Chondrocyte (in vitro differentiated cells): ENCODE data around the gene TDRD15. TPM values are rescaled to one million over a fixed set of nuclear protein-coding genes. Genes with fewer than 3 reads are reported as not detected.
"Not testable (repeated sequence)": the region's sequence is repeated elsewhere in the genome, so short reads cannot be mapped to it uniquely, and the experiment has no call there.

ENCODE experiments used
- DNase-seq: peaks from one replicate; pipeline ENCODE4 v3.0.0; 2021; ENCODE audit warnings: mixed read lengths, low spot score
- H3K27ac Mint-ChIP-seq: one replicate; pipeline ENCODE4 v1.8.0; 2021; ENCODE audit warnings: mild to moderate bottlenecking, moderate library complexity, mixed read lengths; ENCODE audit not compliant: unreplicated experiment
- H3K27me3 Mint-ChIP-seq: 2 replicates; pipeline ENCODE4 v1.8.0; 2021; ENCODE audit warnings: low read depth, mixed read lengths
- H3K36me3 Mint-ChIP-seq: 2 replicates; pipeline ENCODE4 v1.8.0; 2021; ENCODE audit warnings: low read depth, mixed read lengths
- H3K4me1 Mint-ChIP-seq: 2 replicates; pipeline ENCODE4 v1.8.0; 2021; ENCODE audit warnings: low read depth, mild to moderate bottlenecking, mixed read lengths
- H3K4me3 Mint-ChIP-seq: one replicate; pipeline ENCODE4 v1.8.0; 2021; ENCODE audit warnings: mild to moderate bottlenecking, moderate library complexity, mixed read lengths; ENCODE audit not compliant: unreplicated experiment
- H3K9me3 Mint-ChIP-seq: 2 replicates; pipeline ENCODE4 v1.8.0; 2021; ENCODE audit warnings: low read depth, mixed read lengths
- total RNA-seq: library from RNA; stranded (reverse); gene quantifications from 3 replicates; pipeline ENCODE4 v1.2.1, GENCODE V29; 2021
- TF ChIP-seq, protein P1 (sequence below): fragments of 200-600 bp; sonication (generic); IDR thresholded peaks from 2 replicates; pipeline ENCODE4 v1.5.0; 2021; ENCODE audit warnings: antibody characterized with exemption, mild to moderate bottlenecking, moderate library complexity

TDRD15 gene
- total RNA-seq, 1 donor from 2014 or later, result 0.12 TPM

DNA sequence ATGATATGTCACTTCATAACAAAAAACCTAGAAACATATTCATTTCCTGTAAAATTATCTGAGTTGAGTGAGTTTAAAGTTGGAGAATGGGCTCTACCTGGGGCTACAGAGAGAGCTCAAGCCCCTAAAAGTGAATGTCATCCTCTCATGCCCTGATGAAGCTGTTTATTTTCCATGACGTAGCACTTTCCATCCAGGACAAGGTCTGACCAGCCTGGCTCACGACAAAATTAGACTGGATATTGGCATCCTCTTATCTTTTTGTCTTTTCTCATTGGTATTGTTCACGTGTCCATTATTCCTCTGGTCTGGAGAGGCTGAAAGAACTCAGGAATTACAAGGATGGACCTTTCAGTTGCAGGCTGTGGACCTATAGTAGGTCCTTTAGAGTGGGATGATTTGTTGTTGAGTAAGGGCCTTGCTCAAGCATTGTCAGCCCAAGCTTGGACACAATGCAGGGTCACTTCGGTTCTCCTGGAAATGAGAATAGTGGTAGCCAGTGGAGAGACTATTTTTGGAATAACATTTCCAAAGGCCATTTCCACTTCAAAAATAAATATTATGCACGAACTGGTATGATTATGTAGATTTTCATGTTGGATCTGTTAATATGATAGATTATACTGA lies 24.4 kb upstream of the TDRD15 start:
- Mint-ChIP-seq H3K27me3 (peaks cover 23% of the 10 kb centered on the region), H3K4me1 (no peaks in the 10 kb centered on the region), H3K27ac (no peak overlapping the region), H3K9me3 (no peaks in the 10 kb centered on the region), H3K36me3 (no peaks in the 10 kb centered on the region), H3K4me3 (no peak overlapping the region)
- TF ChIP-seq, protein P1, sequence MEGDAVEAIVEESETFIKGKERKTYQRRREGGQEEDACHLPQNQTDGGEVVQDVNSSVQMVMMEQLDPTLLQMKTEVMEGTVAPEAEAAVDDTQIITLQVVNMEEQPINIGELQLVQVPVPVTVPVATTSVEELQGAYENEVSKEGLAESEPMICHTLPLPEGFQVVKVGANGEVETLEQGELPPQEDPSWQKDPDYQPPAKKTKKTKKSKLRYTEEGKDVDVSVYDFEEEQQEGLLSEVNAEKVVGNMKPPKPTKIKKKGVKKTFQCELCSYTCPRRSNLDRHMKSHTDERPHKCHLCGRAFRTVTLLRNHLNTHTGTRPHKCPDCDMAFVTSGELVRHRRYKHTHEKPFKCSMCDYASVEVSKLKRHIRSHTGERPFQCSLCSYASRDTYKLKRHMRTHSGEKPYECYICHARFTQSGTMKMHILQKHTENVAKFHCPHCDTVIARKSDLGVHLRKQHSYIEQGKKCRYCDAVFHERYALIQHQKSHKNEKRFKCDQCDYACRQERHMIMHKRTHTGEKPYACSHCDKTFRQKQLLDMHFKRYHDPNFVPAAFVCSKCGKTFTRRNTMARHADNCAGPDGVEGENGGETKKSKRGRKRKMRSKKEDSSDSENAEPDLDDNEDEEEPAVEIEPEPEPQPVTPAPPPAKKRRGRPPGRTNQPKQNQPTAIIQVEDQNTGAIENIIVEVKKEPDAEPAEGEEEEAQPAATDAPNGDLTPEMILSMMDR, result no peak
- DNase-seq, result no peak

DNA sequence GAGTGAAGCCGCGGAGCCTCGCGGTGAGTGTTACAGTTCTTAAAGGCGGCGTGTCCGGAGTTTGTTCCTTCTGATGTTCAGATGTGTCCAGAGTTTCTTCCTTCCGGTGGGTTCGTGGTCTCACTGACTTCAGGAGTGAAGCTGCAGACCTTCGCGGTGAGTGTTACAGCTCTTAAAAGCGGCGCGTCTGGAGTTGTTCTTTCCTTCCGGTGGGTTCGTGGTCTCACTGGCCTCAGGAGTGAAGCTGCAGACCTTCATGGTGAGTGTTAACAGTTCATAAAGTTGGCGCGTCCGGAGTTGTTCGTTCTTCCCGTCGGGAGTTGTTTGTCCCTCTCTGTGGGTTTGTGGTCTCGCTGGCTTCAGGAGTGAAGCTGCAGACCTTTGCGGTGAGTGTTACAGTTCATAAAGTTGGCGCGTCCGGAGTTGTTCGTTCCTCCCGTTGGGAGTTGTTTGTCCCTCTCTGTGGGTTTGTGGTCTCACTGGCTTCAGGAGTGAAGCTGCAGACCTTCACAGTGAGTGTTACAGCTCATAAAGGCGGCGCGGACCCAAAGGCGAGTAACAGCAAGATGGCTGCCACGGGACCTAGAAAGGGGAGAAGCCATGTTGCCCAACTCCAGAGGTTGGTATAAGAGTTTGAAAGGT lies 22.1 kb upstream of the TDRD15 start:
- not testable (repeated sequence) for H3K9me3 Mint-ChIP-seq, DNase-seq, H3K4me3 Mint-ChIP-seq, H3K27ac Mint-ChIP-seq, H3K36me3 Mint-ChIP-seq, H3K4me1 Mint-ChIP-seq
- H3K27me3 Mint-ChIP-seq, result peaks cover 24% of the 10 kb centered on the region

DNA sequence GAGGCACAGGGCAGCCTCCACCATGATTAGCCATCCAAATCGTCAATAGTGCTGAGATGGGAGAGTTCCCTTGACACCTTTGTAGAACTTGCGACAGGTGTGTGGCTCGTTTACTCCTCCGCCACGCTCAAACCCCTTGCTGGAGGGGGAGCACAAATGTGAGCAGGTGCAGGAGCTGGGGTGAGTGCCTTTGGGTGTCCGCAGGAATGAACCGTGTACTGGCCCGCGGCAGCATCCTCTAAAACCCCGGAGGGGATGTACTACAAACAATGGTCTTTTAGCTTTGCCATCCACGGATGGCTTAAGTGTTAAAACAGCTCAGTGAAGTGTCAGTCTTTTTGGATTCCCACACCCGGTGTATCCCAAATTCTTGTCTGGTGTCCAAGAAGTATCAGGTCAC lies 21.4 kb upstream of the TDRD15 start:
- no peak for DNase-seq
- Mint-ChIP-seq H3K9me3 (no peaks in the 10 kb centered on the region), H3K27ac (no peak overlapping the region), H3K27me3 (peaks cover 28% of the 10 kb centered on the region), H3K36me3 (no peaks in the 10 kb centered on the region), H3K4me3 (no peak overlapping the region), H3K4me1 (no peaks in the 10 kb centered on the region)
- TF ChIP-seq, protein P1, result no peak

DNA sequence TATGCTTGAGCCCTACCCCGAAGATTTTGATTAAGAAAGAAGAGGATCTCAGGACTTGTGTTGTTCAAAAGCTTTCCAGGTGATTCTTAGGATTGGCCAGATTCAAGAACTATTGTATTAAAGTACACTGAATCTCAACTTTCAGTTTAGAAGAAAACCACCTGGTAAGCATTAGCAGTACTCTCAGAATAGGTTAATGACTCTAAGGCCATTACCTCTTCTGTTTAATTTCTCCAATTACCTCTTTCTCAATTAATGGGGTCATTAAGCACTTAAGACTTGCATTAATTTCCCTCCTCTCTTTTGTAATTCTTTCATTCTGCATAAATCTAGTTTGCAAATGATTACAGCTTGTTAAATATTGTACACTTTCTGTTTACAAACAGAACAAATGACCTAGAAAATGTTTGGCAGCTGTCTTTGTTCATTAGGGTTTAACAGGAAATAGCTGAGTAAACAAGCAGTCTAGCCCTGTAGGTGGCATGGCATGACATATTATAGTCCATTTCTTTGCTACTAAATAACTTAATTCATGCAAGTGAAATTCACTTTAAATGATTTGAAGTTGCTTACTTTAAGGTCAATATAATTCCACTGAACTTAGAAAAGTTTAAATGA lies 20.4 kb upstream of the TDRD15 start:
- no peak overlapping the region for H3K4me3 Mint-ChIP-seq
- H3K27ac Mint-ChIP-seq, result no peak overlapping the region
- no peak for DNase-seq
- TF ChIP-seq, protein P1, result no peak
- peaks cover 27% of the 10 kb centered on the region for H3K27me3 Mint-ChIP-seq
- no peaks in the 10 kb centered on the region for H3K36me3 Mint-ChIP-seq
- no peaks in the 10 kb centered on the region for H3K4me1 Mint-ChIP-seq
- no peaks in the 10 kb centered on the region for H3K9me3 Mint-ChIP-seq

DNA sequence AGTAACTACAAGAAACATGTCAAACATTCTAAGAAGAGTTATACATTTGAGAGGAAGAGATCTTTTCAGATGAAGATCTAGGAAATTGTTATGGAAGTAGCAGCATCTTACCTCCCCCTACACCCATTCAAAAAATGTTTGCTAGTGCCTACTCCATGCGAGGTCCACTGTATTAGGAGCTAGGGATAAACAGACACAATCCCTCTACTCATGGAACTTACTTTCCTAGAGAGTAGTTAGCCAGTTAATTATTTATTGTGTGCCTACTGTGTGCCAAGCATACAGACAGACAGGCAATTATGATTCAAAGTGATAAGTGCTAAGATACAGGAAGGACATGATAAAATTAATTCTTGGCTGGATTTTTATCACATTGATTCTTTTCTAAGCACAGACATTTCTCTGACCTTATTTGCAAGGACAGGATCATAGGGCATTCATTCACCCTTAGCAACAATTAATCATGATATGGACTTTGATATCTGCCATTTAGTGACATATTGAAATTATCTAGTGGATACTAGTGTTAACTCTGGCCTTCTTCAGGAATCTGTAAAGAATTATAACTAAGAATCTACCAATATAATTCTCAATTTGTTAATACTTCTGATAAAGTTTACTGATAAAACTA lies 19.6 kb upstream of the TDRD15 start:
- no peak overlapping the region for H3K27ac Mint-ChIP-seq
- H3K4me1 Mint-ChIP-seq, result no peaks in the 10 kb centered on the region
- TF ChIP-seq, protein P1, result no peak
- H3K36me3 Mint-ChIP-seq, result no peaks in the 10 kb centered on the region
- no peaks in the 10 kb centered on the region for H3K9me3 Mint-ChIP-seq
- no peak for DNase-seq
- H3K4me3 Mint-ChIP-seq, result no peak overlapping the region
- peaks cover 27% of the 10 kb centered on the region for H3K27me3 Mint-ChIP-seq
